Measurements from ENCODE around the gene NFATC3. TPM values are rescaled to one million over a fixed set of nuclear protein-coding genes. Genes with fewer than 3 reads are reported as not detected.

NFATC3 gene
- total RNA-seq, 1 donor from 2014 or later, result 42.0 TPM

- TF ChIP-seq, protein P1, sequence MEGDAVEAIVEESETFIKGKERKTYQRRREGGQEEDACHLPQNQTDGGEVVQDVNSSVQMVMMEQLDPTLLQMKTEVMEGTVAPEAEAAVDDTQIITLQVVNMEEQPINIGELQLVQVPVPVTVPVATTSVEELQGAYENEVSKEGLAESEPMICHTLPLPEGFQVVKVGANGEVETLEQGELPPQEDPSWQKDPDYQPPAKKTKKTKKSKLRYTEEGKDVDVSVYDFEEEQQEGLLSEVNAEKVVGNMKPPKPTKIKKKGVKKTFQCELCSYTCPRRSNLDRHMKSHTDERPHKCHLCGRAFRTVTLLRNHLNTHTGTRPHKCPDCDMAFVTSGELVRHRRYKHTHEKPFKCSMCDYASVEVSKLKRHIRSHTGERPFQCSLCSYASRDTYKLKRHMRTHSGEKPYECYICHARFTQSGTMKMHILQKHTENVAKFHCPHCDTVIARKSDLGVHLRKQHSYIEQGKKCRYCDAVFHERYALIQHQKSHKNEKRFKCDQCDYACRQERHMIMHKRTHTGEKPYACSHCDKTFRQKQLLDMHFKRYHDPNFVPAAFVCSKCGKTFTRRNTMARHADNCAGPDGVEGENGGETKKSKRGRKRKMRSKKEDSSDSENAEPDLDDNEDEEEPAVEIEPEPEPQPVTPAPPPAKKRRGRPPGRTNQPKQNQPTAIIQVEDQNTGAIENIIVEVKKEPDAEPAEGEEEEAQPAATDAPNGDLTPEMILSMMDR (IDR thresholded peaks at IDR 0.05), result no peak
- Mint-ChIP-seq H3K9me3 (ENCODE audit: unreplicated experiment) (no peaks in the 10 kb centered on the region), H3K36me3 (ENCODE audit: unreplicated experiment) (no peaks in the 10 kb centered on the region), H3K27me3 (ENCODE audit: unreplicated experiment) (no peaks in the 10 kb centered on the region), H3K4me3 (ENCODE audit: unreplicated experiment) (no peak overlapping the region), H3K4me1 (ENCODE audit: unreplicated experiment) (peaks cover 30% of the 10 kb centered on the region), H3K27ac (ENCODE audit: unreplicated experiment) (no peak overlapping the region)
- DNase-seq (ENCODE audit: extremely low spot score, unreplicated experiment), result no peak
These were observed 156.9 kb downstream of the NFATC3 start for GRCh38 chr16:68242085-68242484.

DNA sequence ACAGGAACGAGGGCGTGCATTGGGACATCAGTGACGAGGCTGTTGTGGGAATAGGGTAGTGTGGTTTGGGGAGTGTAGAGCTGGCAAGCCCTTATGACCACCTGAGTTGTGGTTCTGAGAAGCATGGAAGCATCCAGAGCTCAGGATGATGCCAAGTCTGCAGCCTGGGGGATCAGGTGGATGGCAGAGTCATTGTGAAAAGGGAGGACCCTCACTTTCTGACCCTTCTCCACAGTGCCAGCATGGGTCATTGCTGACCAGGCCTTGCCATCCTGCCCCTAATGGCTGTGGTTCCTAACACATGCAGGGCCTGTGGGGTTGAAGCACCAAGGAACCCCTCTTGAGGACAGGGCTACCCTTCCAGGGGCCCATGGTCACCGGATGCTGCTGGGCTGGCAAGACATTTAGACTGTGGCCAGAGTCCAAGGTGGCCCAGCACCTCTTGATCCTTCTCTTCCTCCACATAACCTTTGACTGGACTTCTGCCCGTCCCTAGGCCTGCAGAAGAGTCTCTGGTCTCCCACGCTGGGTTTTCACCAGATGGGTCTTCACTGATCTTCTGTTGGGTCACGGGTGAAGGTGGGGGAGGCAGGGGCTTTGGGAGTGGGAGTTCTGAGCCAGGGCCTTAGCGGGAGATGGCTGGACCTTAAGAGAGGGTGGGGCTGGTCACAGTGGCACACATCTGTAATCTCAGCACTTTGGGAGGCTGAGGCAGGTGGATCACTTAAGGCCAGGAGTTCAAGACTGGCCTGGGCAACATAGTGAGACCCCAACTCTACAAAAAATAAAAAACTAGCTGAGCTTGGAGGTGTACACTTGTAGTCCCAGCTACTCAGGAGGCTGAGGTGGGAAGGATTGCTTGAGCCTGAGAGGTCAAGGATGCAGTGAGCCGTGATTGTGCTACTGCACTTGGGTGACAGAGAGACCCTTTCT is 158.0 kb downstream of the NFATC3 start:
- H3K4me3 Mint-ChIP-seq (ENCODE audit: unreplicated experiment), result peak overlapping the region; percentile 38
- TF ChIP-seq, protein P1 (IDR thresholded peaks at IDR 0.05), result no peak
- peaks cover 27% of the 10 kb centered on the region for H3K4me1 Mint-ChIP-seq (ENCODE audit: unreplicated experiment)
- H3K27me3 Mint-ChIP-seq (ENCODE audit: unreplicated experiment), result no peaks in the 10 kb centered on the region
- no peaks in the 10 kb centered on the region for H3K9me3 Mint-ChIP-seq (ENCODE audit: unreplicated experiment)
- no peak for DNase-seq (ENCODE audit: extremely low spot score, unreplicated experiment)
- H3K27ac Mint-ChIP-seq (ENCODE audit: unreplicated experiment), result no peak overlapping the region
- no peaks in the 10 kb centered on the region for H3K36me3 Mint-ChIP-seq (ENCODE audit: unreplicated experiment)

GRCh38 chr16:68244481-68244902 is 159.3 kb downstream of the NFATC3 start:
- H3K27ac Mint-ChIP-seq (ENCODE audit: unreplicated experiment), result peak overlapping the region; percentile 77
- TF ChIP-seq, protein P1 (IDR thresholded peaks at IDR 0.05), result no peak
- H3K4me3 Mint-ChIP-seq (ENCODE audit: unreplicated experiment), result peak overlapping the region; percentile 99
- H3K4me1 Mint-ChIP-seq (ENCODE audit: unreplicated experiment), result peaks cover 24% of the 10 kb centered on the region
- no peaks in the 10 kb centered on the region for H3K9me3 Mint-ChIP-seq (ENCODE audit: unreplicated experiment)
- no peak for DNase-seq (ENCODE audit: extremely low spot score, unreplicated experiment)
- no peaks in the 10 kb centered on the region for H3K27me3 Mint-ChIP-seq (ENCODE audit: unreplicated experiment)
- H3K36me3 Mint-ChIP-seq (ENCODE audit: unreplicated experiment), result peaks cover 2% of the 10 kb centered on the region

DNA sequence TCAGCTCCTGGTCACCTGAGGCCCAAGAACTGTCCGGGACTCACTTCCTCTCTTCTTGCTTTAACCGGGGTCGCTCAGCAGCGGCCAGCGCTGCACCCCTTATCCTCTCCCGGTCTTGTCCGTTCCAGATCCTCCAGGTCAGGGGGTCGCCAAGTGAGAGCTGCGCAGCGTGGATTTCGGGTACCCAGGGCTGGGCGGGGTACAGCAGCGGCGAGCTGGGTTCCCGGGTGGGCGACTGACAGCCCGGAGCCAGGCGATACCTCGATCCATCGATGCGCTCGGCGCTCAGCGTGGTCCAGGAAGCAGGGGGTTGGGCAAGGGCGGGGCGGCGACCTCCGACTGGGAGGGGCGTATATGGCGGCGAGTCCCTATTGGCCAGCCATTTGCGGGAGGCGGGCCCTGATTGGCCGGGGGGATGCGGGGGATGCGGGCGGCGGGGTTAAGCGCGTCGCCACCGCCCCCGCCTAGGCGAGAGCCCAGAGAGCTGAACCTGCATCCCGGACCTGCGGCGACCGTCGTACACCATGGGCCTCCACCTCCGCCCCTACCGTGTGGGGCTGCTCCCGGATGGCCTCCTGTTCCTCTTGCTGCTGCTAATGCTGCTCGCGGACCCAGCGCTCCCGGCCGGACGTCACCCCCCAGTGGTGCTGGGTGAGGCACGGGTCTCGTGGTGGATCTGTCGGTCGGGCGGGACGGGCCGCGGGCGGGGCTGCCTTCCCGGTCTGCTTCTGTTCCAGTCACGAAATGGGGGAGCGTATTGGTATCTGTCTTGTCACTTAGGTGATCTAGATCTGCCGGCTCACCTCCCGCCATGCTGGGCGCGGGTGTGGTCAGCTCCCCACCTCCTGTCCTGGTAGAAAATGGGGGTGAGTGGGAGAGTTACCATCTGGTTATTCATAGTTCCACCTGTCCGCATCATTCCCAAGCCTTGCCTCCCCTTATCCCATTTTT is 160.0 kb downstream of the NFATC3 start, which contains the start of gene PLA2G15:
Gene PLA2G15 (plus strand): TSS at position 471 of the 951 bp plus-strand sequence. CDS start 54 bp downstream, at position 525.
- TF ChIP-seq, protein P1 (IDR thresholded peaks at IDR 0.05), result no peak

More for the DNA sequence above, 160.0 kb downstream of the NFATC3 start, which contains the start of gene PLA2G15:
- peak; percentile 98 for DNase-seq (ENCODE audit: extremely low spot score, unreplicated experiment)
- no peaks in the 10 kb centered on the region for H3K27me3 Mint-ChIP-seq (ENCODE audit: unreplicated experiment)
- H3K27ac Mint-ChIP-seq (ENCODE audit: unreplicated experiment), result peak within 1 kb of the TSS; percentile 77
- no peaks in the 10 kb centered on the region for H3K9me3 Mint-ChIP-seq (ENCODE audit: unreplicated experiment)
- H3K36me3 Mint-ChIP-seq (ENCODE audit: unreplicated experiment), result peaks cover 6% of the 10 kb centered on the region
- peaks cover 24% of the 10 kb centered on the region for H3K4me1 Mint-ChIP-seq (ENCODE audit: unreplicated experiment)
- peak within 1 kb of the TSS; percentile 99 for H3K4me3 Mint-ChIP-seq (ENCODE audit: unreplicated experiment)

All from osteocyte (in vitro differentiated cells).